ENCODE data around the gene ATP7B.
"Not testable (repeated sequence)": the region's sequence is repeated elsewhere in the genome, so short reads cannot be mapped to it uniquely, and the experiment has no call there.

Gene ATP7B

GRCh38 chr13:52034616-52035226, 23.5 kb upstream of the ATP7B start:
- no peak overlapping the region for H3K27ac ChIP-seq (ENCODE audit: insufficient read depth in 1 of 2, low read depth in 1 of 2, low read length in 2 of 2, poor library complexity in 1 of 2, severe bottlenecking in 2 of 2)
- POLR2A ChIA-PET, result no interaction called here
- H3K4me3 ChIP-seq (ENCODE audit: control insufficient read depth in 1 of 7, extremely low read depth in 1 of 7, insufficient read depth in 4 of 7, low read depth in 2 of 7, low read length in 6 of 7), result no peak overlapping the region
- no peak for DNase-seq
- CTCF ChIA-PET, result no interaction called here
- 100% methylated on average over 1 of the region's 5 CpGs for WGBS (ENCODE audit: insufficient coverage)
- no peaks in the 10 kb centered on the region for H3K4me1 ChIP-seq (ENCODE audit: control extremely low read depth in 1 of 4, control insufficient read depth in 4 of 4, insufficient read depth in 4 of 4, low read length in 3 of 4)
- peaks cover 0 to 3% (median under 1%) of the 10 kb centered on the region in 4 experiments for H3K36me3 ChIP-seq (ENCODE audit: control insufficient read depth in 4 of 4, insufficient read depth in 4 of 4, low read length in 3 of 4)
- H3K27me3 ChIP-seq (replicated peaks in 2 of 5; ENCODE audit: control insufficient read depth in 4 of 5, insufficient read depth in 5 of 5, low read length in 4 of 5), result no peaks in the 10 kb centered on the region
- H3K9me3 ChIP-seq (ENCODE audit: control extremely low read depth in 1 of 5, control insufficient read depth in 4 of 5, insufficient read depth in 2 of 5, low read depth in 1 of 5, low read length in 4 of 5), result peaks cover 0 to 5% (median 0%) of the 10 kb centered on the region in 5 experiments

DNA sequence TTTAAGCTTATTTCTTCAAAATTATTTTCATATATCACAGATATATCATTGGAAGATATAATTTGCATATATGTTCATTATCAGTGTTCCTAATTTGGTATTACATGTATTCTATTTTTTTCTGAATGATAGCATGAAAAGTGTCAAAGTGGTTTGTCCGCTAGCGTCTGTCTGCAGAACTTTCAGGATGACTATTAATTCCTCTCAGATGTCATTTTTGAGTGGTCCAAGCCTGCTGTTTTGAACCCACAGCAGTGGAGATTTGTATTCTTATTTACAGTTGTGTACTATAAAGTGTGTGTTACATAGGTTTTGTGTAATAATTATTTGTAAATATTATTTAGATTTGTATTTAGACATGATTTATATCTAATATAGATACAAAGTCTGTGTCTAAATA, 21.8 kb upstream of the ATP7B start:
- POLR2A ChIA-PET, result interaction anchor here (0.7 kb wide), 1 partner anchor 11 kb away, joined by 3 read pairs; no protein-coding TSS in a partner anchor

DNA sequence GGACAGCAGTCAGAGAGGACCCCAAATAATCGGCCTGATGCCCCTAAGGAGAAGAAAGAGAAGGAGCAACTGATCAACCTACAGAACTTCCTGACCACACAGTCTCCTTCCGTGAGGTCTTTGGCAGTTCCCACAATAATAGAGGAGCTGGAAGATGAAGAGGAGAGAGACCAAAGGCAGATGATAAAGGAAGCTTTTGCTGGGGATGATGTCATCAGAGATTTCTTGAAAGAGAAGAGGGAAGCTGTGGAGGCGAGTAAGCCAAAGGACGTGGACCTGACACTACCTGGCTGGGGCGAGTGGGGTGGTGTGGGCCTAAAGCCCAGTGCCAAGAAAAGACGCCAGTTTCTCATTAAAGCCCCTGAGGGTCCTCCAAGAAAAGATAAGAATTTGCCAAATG, 19.2 kb upstream of the ATP7B start:
- H3K36me3 ChIP-seq (ENCODE audit: control insufficient read depth in 4 of 4, insufficient read depth in 4 of 4, low read length in 3 of 4), result peaks cover 11 to 46% (median 26%) of the 10 kb centered on the region in 4 experiments
- H3K27ac ChIP-seq (ENCODE audit: insufficient read depth in 1 of 2, low read depth in 1 of 2, low read length in 2 of 2, poor library complexity in 1 of 2, severe bottlenecking in 2 of 2); DNase-seq; POLR2A ChIA-PET; H3K27me3 ChIP-seq (replicated peaks in 2 of 5; ENCODE audit: control insufficient read depth in 4 of 5, insufficient read depth in 5 of 5, low read length in 4 of 5); H3K4me1 ChIP-seq (ENCODE audit: control extremely low read depth in 1 of 4, control insufficient read depth in 4 of 4, insufficient read depth in 4 of 4, low read length in 3 of 4); H3K4me3 ChIP-seq (ENCODE audit: control insufficient read depth in 1 of 7, extremely low read depth in 1 of 7, insufficient read depth in 4 of 7, low read depth in 2 of 7, low read length in 6 of 7): not testable (repeated sequence)
- CTCF ChIA-PET, result interaction anchor here (0.8 to 1.2 kb wide), 2 partner anchors 9 to 10 kb away, joined by 3 read pairs; no protein-coding TSS in a partner anchor
- 100% methylated on average over 2 of the region's 6 CpGs for WGBS (ENCODE audit: insufficient coverage)
- peaks cover 0 to 29% (median 8%) of the 10 kb centered on the region in 5 experiments for H3K9me3 ChIP-seq (ENCODE audit: control extremely low read depth in 1 of 5, control insufficient read depth in 4 of 5, insufficient read depth in 2 of 5, low read depth in 1 of 5, low read length in 4 of 5)

More for the DNA sequence above, 21.8 kb upstream of the ATP7B start:
- Histone ChIP-seq H3K4me1 (ENCODE audit: control extremely low read depth in 1 of 4, control insufficient read depth in 4 of 4, insufficient read depth in 4 of 4, low read length in 3 of 4) (no peaks in the 10 kb centered on the region), H3K9me3 (ENCODE audit: control extremely low read depth in 1 of 5, control insufficient read depth in 4 of 5, insufficient read depth in 2 of 5, low read depth in 1 of 5, low read length in 4 of 5) (peaks cover 0 to 12% (median 0%) of the 10 kb centered on the region in 5 experiments), H3K36me3 (ENCODE audit: control insufficient read depth in 4 of 4, insufficient read depth in 4 of 4, low read length in 3 of 4) (peaks cover 0 to 19% (median 13%) of the 10 kb centered on the region in 4 experiments), H3K4me3 (ENCODE audit: control insufficient read depth in 1 of 7, extremely low read depth in 1 of 7, insufficient read depth in 4 of 7, low read depth in 2 of 7, low read length in 6 of 7) (no peak overlapping the region), H3K27me3 (replicated peaks in 2 of 5; ENCODE audit: control insufficient read depth in 4 of 5, insufficient read depth in 5 of 5, low read length in 4 of 5) (no peaks in the 10 kb centered on the region), H3K27ac (ENCODE audit: insufficient read depth in 1 of 2, low read depth in 1 of 2, low read length in 2 of 2, poor library complexity in 1 of 2, severe bottlenecking in 2 of 2) (no peak overlapping the region)
- no peak for DNase-seq
- CTCF ChIA-PET, result no interaction called here
- WGBS (ENCODE audit: insufficient coverage), result no CpG with 5 or more reads among the region's 2 CpGs

DNA sequence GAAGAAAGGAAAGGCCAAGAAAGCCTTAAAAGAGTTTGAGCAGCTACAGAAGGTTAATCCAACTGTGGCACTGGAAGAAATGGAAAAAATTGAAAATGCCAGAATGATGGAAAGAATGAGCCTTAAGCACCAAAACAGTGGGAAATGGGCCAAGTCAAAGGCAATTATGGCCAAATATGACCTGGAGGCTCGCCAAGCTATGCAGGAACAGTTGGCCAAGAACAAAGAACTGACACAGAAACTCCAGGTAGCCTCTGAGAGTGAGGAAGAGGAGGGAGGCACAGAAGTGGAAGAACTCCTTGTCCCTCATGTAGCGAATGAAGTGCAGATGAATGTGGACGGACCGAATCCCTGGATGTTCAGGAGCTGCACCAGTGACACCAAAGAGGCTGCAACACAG, 18.3 kb upstream of the ATP7B start:
- H3K4me1 ChIP-seq (ENCODE audit: control extremely low read depth in 1 of 4, control insufficient read depth in 4 of 4, insufficient read depth in 4 of 4, low read length in 3 of 4), result no peaks in the 10 kb centered on the region
- no peaks in the 10 kb centered on the region for H3K27me3 ChIP-seq (replicated peaks in 2 of 5; ENCODE audit: control insufficient read depth in 4 of 5, insufficient read depth in 5 of 5, low read length in 4 of 5)
- no peak overlapping the region for H3K4me3 ChIP-seq (ENCODE audit: control insufficient read depth in 1 of 7, extremely low read depth in 1 of 7, insufficient read depth in 4 of 7, low read depth in 2 of 7, low read length in 6 of 7)
- ChIA-PET CTCF (interaction anchor here (1.2 kb wide), 1 partner anchor 9 kb away, joined by 3 read pairs; no protein-coding TSS in a partner anchor), POLR2A (no interaction called here)
- peaks cover 17 to 54% (median 33%) of the 10 kb centered on the region in 4 experiments for H3K36me3 ChIP-seq (ENCODE audit: control insufficient read depth in 4 of 4, insufficient read depth in 4 of 4, low read length in 3 of 4)
- peaks cover 0 to 32% (median 8%) of the 10 kb centered on the region in 5 experiments for H3K9me3 ChIP-seq (ENCODE audit: control extremely low read depth in 1 of 5, control insufficient read depth in 4 of 5, insufficient read depth in 2 of 5, low read depth in 1 of 5, low read length in 4 of 5)
- WGBS (ENCODE audit: insufficient coverage), result 95% methylated on average over 4 of the region's 4 CpGs
- DNase-seq, result no peak
- no peak overlapping the region for H3K27ac ChIP-seq (ENCODE audit: insufficient read depth in 1 of 2, low read depth in 1 of 2, low read length in 2 of 2, poor library complexity in 1 of 2, severe bottlenecking in 2 of 2)

DNA sequence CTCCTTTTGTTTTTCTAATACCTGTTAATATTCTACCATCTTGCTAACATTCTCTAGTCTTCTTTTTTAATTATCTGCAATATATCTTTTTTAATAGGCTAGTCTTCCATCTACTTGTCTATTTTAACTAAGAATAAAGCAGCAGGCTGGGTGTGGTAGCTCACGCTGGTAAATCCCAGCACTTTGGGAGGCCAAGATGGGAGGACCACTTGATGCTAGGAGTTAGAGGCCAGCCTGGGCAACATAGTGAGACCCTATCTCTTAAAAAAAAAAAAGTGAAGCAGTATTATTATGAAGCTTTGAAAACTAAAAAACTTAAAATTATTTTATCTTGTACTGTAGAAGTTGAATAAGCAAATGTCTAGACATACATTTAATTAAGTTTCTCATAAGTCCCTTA, 16.6 kb upstream of the ATP7B start:
- H3K9me3 ChIP-seq (ENCODE audit: control extremely low read depth in 1 of 5, control insufficient read depth in 4 of 5, insufficient read depth in 2 of 5, low read depth in 1 of 5, low read length in 4 of 5), result peaks cover 0 to 32% (median 8%) of the 10 kb centered on the region in 5 experiments
- H3K27ac ChIP-seq (ENCODE audit: insufficient read depth in 1 of 2, low read depth in 1 of 2, low read length in 2 of 2, poor library complexity in 1 of 2, severe bottlenecking in 2 of 2), result no peak overlapping the region
- no peaks in the 10 kb centered on the region for H3K4me1 ChIP-seq (ENCODE audit: control extremely low read depth in 1 of 4, control insufficient read depth in 4 of 4, insufficient read depth in 4 of 4, low read length in 3 of 4)
- ChIA-PET POLR2A (no interaction called here), CTCF (no interaction called here)
- WGBS (ENCODE audit: insufficient coverage), result 100% methylated on average over 1 of the region's 1 CpG
- no peak overlapping the region for H3K4me3 ChIP-seq (ENCODE audit: control insufficient read depth in 1 of 7, extremely low read depth in 1 of 7, insufficient read depth in 4 of 7, low read depth in 2 of 7, low read length in 6 of 7)
- no peak for DNase-seq
- H3K36me3 ChIP-seq (ENCODE audit: control insufficient read depth in 4 of 4, insufficient read depth in 4 of 4, low read length in 3 of 4), result peaks cover 22 to 69% (median 43%) of the 10 kb centered on the region in 4 experiments
- H3K27me3 ChIP-seq (replicated peaks in 2 of 5; ENCODE audit: control insufficient read depth in 4 of 5, insufficient read depth in 5 of 5, low read length in 4 of 5), result no peaks in the 10 kb centered on the region

DNA sequence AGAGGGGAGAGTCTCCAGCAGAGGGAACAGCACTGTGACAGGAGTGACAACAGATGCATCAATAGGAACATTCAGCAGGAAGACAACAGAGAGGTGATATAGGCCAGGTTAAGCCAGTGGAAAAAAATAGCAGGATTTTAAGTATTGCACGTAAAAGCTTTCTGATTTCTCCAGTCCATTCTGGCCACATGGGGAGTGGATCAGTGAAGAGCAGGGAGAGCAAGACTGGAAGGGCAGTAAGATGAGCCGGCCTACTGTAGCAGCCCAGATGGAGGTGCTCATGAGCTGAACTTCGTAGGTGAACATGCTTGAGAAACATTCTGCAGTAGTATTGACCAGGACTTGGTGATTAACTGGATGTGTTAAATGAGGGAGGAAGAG, 15.0 kb upstream of the ATP7B start:
- Histone ChIP-seq H3K4me1 (ENCODE audit: control extremely low read depth in 1 of 4, control insufficient read depth in 4 of 4, insufficient read depth in 4 of 4, low read length in 3 of 4) (no peaks in the 10 kb centered on the region), H3K4me3 (ENCODE audit: control insufficient read depth in 1 of 7, extremely low read depth in 1 of 7, insufficient read depth in 4 of 7, low read depth in 2 of 7, low read length in 6 of 7) (no peak overlapping the region), H3K27ac (ENCODE audit: insufficient read depth in 1 of 2, low read depth in 1 of 2, low read length in 2 of 2, poor library complexity in 1 of 2, severe bottlenecking in 2 of 2) (no peak overlapping the region), H3K36me3 (ENCODE audit: control insufficient read depth in 4 of 4, insufficient read depth in 4 of 4, low read length in 3 of 4) (peaks cover 25 to 76% (median 48%) of the 10 kb centered on the region in 4 experiments), H3K9me3 (ENCODE audit: control extremely low read depth in 1 of 5, control insufficient read depth in 4 of 5, insufficient read depth in 2 of 5, low read depth in 1 of 5, low read length in 4 of 5) (peaks cover 0 to 32% (median 8%) of the 10 kb centered on the region in 5 experiments), H3K27me3 (replicated peaks in 2 of 5; ENCODE audit: control insufficient read depth in 4 of 5, insufficient read depth in 5 of 5, low read length in 4 of 5) (no peaks in the 10 kb centered on the region)
- CTCF ChIA-PET, result interaction anchor here (0.9 kb wide), 1 partner anchor 16 kb away, joined by 3 read pairs; no protein-coding TSS in a partner anchor
- WGBS (ENCODE audit: insufficient coverage), result 100% methylated on average over 3 of the region's 3 CpGs
- DNase-seq, result no peak
- POLR2A ChIA-PET, result no interaction called here

- WGBS (ENCODE audit: insufficient coverage), result 97% methylated on average over 7 of the region's 8 CpGs
- DNase-seq, result no peak
- no peaks in the 10 kb centered on the region for H3K27me3 ChIP-seq (replicated peaks in 2 of 5; ENCODE audit: control insufficient read depth in 4 of 5, insufficient read depth in 5 of 5, low read length in 4 of 5)
- CTCF ChIA-PET, result interaction anchor here (0.9 kb wide), 1 partner anchor 17 kb away, joined by 3 read pairs; no protein-coding TSS in a partner anchor
- H3K4me3 ChIP-seq (ENCODE audit: control insufficient read depth in 1 of 7, extremely low read depth in 1 of 7, insufficient read depth in 4 of 7, low read depth in 2 of 7, low read length in 6 of 7), result no peak overlapping the region
- H3K36me3 ChIP-seq (ENCODE audit: control insufficient read depth in 4 of 4, insufficient read depth in 4 of 4, low read length in 3 of 4), result peaks cover 25 to 81% (median 51%) of the 10 kb centered on the region in 4 experiments
- H3K9me3 ChIP-seq (ENCODE audit: control extremely low read depth in 1 of 5, control insufficient read depth in 4 of 5, insufficient read depth in 2 of 5, low read depth in 1 of 5, low read length in 4 of 5), result peaks cover 0 to 32% (median 8%) of the 10 kb centered on the region in 5 experiments
- POLR2A ChIA-PET, result no interaction called here
- no peak overlapping the region for H3K27ac ChIP-seq (ENCODE audit: insufficient read depth in 1 of 2, low read depth in 1 of 2, low read length in 2 of 2, poor library complexity in 1 of 2, severe bottlenecking in 2 of 2)
- no peaks in the 10 kb centered on the region for H3K4me1 ChIP-seq (ENCODE audit: control extremely low read depth in 1 of 4, control insufficient read depth in 4 of 4, insufficient read depth in 4 of 4, low read length in 3 of 4)
Observed at GRCh38 chr13:52025475-52026245, 14.4 kb upstream of the ATP7B start.

Data from common myeloid progenitor, CD34-positive (primary cell).